Ecto neural progenitor cell (in vitro differentiated cells): ENCODE data around the gene TNFRSF12A.
A peak's percentile ranks its signal among the peaks of the same experiment; 100 is the strongest.

Experiments
- DNase-seq: peaks from one replicate; pipeline ENCODE4 v3.0.0-alpha.2; 2018; ENCODE audit warnings: low spot score

The TNFRSF12A gene

GRCh38 chr16:2986623-2987188 is 33.5 kb upstream of the TNFRSF12A start:
- no peak for DNase-seq

- DNase-seq: no peak
Observed at GRCh38 chr16:2987286-2987685, 32.9 kb upstream of the TNFRSF12A start.

- no peak for DNase-seq
Observed at GRCh38 chr16:2987833-2988232, 32.3 kb upstream of the TNFRSF12A start.

GRCh38 chr16:2988590-2989099 is 31.5 kb upstream of the TNFRSF12A start:
- no peak for DNase-seq

GRCh38 chr16:2990891-2991290 is 29.3 kb upstream of the TNFRSF12A start:
- no peak for DNase-seq

GRCh38 chr16:2991566-2992261 is 28.5 kb upstream of the TNFRSF12A start:
- DNase-seq: no peak

GRCh38 chr16:2992383-2993081 is 27.6 kb upstream of the TNFRSF12A start:
- DNase-seq: no peak

- no peak for DNase-seq
Observed at GRCh38 chr16:2996298-2996697, 23.9 kb upstream of the TNFRSF12A start.

- DNase-seq: no peak
Observed at GRCh38 chr16:2999929-3000328, 20.2 kb upstream of the TNFRSF12A start.

- DNase-seq: no peak
Observed at GRCh38 chr16:3000540-3000939, 19.6 kb upstream of the TNFRSF12A start.

GRCh38 chr16:3001316-3001715 is 18.9 kb upstream of the TNFRSF12A start:
- DNase-seq: no peak

GRCh38 chr16:3003582-3004270 is 16.4 kb upstream of the TNFRSF12A start:
- peak; percentile 98 for DNase-seq

GRCh38 chr16:3004319-3004718 is 15.8 kb upstream of the TNFRSF12A start:
- DNase-seq: no peak

- no peak for DNase-seq
Observed at GRCh38 chr16:3004781-3005284, 15.3 kb upstream of the TNFRSF12A start.

GRCh38 chr16:3007059-3007956 is 12.9 kb upstream of the TNFRSF12A start:
- no peak for DNase-seq

- no peak for DNase-seq
Observed at GRCh38 chr16:3007957-3008689, 12.0 kb upstream of the TNFRSF12A start.

- no peak for DNase-seq
Observed at GRCh38 chr16:3008690-3009037, 11.5 kb upstream of the TNFRSF12A start.

GRCh38 chr16:3009568-3010390 is 10.4 kb upstream of the TNFRSF12A start:
- peak; percentile 81 for DNase-seq

GRCh38 chr16:3010510-3010909 is 9.7 kb upstream of the TNFRSF12A start:
- DNase-seq: no peak

- no peak for DNase-seq
Observed at GRCh38 chr16:3012246-3012645, 7.9 kb upstream of the TNFRSF12A start.
